Type B pancreatic cell (in vitro differentiated cells): ENCODE data around the gene PPP2R2D. TPM values are rescaled to one million over a fixed set of nuclear protein-coding genes. Genes with fewer than 3 reads are reported as not detected.

Source experiments
- DNase-seq: peaks from one replicate; pipeline ENCODE4 v3.0.0; 2021; ENCODE audit warnings: mixed read lengths; ENCODE audit not compliant: unreplicated experiment; ENCODE audit errors: extremely low spot score
- H3K27ac Mint-ChIP-seq: 2 replicates; pipeline ENCODE4 v1.8.0; 2021; ENCODE audit warnings: mild to moderate bottlenecking, mixed read lengths
- H3K27me3 Mint-ChIP-seq: 2 replicates; pipeline ENCODE4 v1.8.0; 2021; ENCODE audit warnings: mixed read lengths
- H3K36me3 Mint-ChIP-seq: 2 replicates; pipeline ENCODE4 v1.8.0; 2021; ENCODE audit warnings: mixed read lengths
- H3K4me1 Mint-ChIP-seq: one replicate; pipeline ENCODE4 v1.8.0; 2021; ENCODE audit warnings: mixed read lengths; ENCODE audit not compliant: unreplicated experiment
- H3K4me3 Mint-ChIP-seq: 2 replicates; pipeline ENCODE4 v1.8.0; 2021; ENCODE audit warnings: mild to moderate bottlenecking, mixed read lengths
- H3K9me3 Mint-ChIP-seq: 2 replicates; pipeline ENCODE4 v1.8.0; 2021; ENCODE audit warnings: mixed read lengths
- total RNA-seq: library from RNA; stranded (reverse); gene quantifications from 2 replicates; pipeline ENCODE4 v1.2.1, GENCODE V29; 2021; ENCODE audit warnings: low replicate concordance
- TF ChIP-seq, protein P1 (sequence below): fragments of 200-600 bp; sonication (generic); conservative IDR thresholded peaks from 2 replicates; pipeline ENCODE4 v1.5.0; 2021; ENCODE audit warnings: antibody characterized with exemption, mild to moderate bottlenecking

Gene PPP2R2D
- total RNA-seq, 1 donor from 2014 or later, result 38.1 TPM

DNA sequence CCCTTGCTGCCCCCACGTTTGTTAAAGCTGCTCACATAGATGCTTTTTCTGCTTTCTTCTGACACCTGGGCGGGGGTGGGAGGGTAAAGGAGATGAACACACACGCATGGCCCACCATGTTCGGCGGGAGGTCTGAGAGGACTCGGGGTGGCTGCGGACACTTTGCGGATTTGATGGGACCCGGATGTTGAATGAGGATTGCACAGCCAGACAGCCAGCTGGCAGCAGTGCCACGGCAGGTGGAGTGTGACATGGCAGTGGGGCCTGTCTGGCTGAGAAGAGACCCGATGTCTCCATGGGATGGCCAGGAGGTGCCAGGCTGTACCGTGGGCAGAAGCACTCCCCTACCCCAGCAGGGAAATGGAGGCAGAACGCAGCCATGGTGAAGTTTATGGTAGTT is 31.2 kb downstream of the PPP2R2D start:
- peaks cover 36% of the 10 kb centered on the region for H3K4me1 Mint-ChIP-seq
- no peak overlapping the region for H3K27ac Mint-ChIP-seq
- peaks cover 9% of the 10 kb centered on the region for H3K36me3 Mint-ChIP-seq
- no peaks in the 10 kb centered on the region for H3K27me3 Mint-ChIP-seq
- H3K9me3 Mint-ChIP-seq, result no peaks in the 10 kb centered on the region
- no peak for DNase-seq
- TF ChIP-seq, protein P1, sequence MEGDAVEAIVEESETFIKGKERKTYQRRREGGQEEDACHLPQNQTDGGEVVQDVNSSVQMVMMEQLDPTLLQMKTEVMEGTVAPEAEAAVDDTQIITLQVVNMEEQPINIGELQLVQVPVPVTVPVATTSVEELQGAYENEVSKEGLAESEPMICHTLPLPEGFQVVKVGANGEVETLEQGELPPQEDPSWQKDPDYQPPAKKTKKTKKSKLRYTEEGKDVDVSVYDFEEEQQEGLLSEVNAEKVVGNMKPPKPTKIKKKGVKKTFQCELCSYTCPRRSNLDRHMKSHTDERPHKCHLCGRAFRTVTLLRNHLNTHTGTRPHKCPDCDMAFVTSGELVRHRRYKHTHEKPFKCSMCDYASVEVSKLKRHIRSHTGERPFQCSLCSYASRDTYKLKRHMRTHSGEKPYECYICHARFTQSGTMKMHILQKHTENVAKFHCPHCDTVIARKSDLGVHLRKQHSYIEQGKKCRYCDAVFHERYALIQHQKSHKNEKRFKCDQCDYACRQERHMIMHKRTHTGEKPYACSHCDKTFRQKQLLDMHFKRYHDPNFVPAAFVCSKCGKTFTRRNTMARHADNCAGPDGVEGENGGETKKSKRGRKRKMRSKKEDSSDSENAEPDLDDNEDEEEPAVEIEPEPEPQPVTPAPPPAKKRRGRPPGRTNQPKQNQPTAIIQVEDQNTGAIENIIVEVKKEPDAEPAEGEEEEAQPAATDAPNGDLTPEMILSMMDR, result no peak
- H3K4me3 Mint-ChIP-seq, result no peak overlapping the region

DNA sequence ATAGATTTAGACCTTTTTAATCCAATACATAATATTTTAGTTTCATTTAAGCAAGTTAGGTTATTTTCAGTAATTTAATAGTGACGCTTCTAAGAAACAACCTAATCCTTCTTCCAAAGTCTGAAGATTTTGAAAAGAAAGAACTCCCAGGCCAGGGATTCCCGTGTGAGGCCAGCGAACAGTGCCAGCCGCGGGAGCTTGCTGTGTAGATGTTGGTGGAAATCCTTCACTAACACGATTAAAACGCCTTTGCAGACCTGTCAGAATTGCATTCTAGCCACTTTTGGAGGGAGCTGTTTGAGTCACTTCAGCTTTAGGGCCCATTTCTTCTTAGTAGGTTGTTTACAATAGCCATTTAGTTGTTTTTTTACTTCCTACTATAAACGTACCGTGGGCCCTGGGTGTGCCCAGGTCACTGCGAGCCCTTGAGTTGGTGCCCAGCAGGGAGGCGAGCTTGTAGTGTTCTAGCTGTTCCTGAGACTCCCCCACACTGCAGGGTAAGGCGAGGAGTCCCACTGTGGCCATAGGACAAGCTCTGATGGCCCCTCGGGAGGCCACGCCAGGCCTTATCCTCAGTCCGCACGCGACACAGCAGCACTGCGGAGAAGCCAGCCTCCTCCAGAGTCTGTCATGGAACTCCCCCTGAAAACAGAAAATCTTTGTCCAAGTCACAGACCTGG is 32.3 kb downstream of the PPP2R2D start:
- DNase-seq, result no peak
- Mint-ChIP-seq H3K27ac (no peak overlapping the region), H3K4me3 (no peak overlapping the region), H3K36me3 (peaks cover 4% of the 10 kb centered on the region), H3K9me3 (no peaks in the 10 kb centered on the region), H3K27me3 (no peaks in the 10 kb centered on the region), H3K4me1 (peaks cover 36% of the 10 kb centered on the region)
- TF ChIP-seq, protein P1, result no peak

DNA sequence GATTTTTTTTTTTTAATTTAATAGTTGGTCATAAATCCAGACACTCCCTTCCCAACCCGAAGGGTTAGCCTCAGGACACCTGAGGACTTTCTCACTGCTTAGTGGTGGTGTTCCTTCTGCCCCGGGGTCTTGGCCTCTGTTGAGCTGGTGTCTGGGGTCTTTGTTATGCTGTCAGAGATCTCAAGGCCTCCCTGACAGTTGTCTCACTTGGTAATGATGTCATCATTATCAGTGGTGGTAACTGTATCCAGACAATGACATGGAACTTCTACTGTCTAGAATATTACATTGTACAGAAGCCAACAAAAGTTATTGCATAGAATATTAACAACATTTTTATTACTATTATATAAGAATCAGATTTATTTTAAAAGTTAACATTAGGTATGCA is 32.9 kb downstream of the PPP2R2D start:
- Mint-ChIP-seq H3K27ac (no peak overlapping the region), H3K36me3 (peaks cover 7% of the 10 kb centered on the region), H3K27me3 (no peaks in the 10 kb centered on the region), H3K4me3 (no peak overlapping the region), H3K4me1 (peaks cover 30% of the 10 kb centered on the region), H3K9me3 (no peaks in the 10 kb centered on the region)
- no peak for DNase-seq
- TF ChIP-seq, protein P1, result no peak

- H3K4me3 Mint-ChIP-seq, result no peak overlapping the region
- peaks cover 24% of the 10 kb centered on the region for H3K4me1 Mint-ChIP-seq
- DNase-seq, result no peak
- H3K9me3 Mint-ChIP-seq, result no peaks in the 10 kb centered on the region
- H3K27ac Mint-ChIP-seq, result no peak overlapping the region
- TF ChIP-seq, protein P1, result no peak
- no peaks in the 10 kb centered on the region for H3K27me3 Mint-ChIP-seq
- H3K36me3 Mint-ChIP-seq, result peaks cover 8% of the 10 kb centered on the region
These were observed 34.0 kb downstream of the PPP2R2D start for GRCh38 chr10:131934769-131935168.

- Mint-ChIP-seq H3K27me3 (no peaks in the 10 kb centered on the region), H3K4me1 (peaks cover 19% of the 10 kb centered on the region), H3K27ac (no peak overlapping the region), H3K4me3 (no peak overlapping the region), H3K9me3 (no peaks in the 10 kb centered on the region), H3K36me3 (peaks cover 10% of the 10 kb centered on the region)
- no peak for DNase-seq
- TF ChIP-seq, protein P1, result no peak
These were observed 34.5 kb downstream of the PPP2R2D start for GRCh38 chr10:131935260-131935659.

DNA sequence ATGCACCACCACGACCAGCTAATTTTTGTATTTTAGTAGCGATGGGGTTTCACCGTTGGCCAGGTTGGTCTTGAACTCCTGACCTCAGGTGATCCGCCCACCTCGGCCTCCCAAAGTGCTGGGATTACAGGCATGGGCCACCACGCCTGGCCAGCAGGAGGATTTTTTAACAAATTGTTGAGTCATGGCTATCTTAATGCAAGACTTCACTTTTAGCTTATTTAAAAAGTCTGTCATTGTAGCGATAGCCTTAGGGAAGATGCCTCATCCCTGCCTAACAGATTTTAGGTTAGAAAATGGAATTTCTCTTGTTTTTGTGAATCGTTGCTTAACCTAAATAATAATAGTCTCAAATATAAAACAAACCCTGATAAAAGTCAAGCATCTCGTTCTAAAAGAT is 35.5 kb downstream of the PPP2R2D start:
- Mint-ChIP-seq H3K4me1 (peaks cover 12% of the 10 kb centered on the region), H3K9me3 (no peaks in the 10 kb centered on the region), H3K36me3 (peaks cover 20% of the 10 kb centered on the region), H3K27ac (no peak overlapping the region), H3K4me3 (no peak overlapping the region), H3K27me3 (no peaks in the 10 kb centered on the region)
- TF ChIP-seq, protein P1, result peak; percentile 17
- no peak for DNase-seq
